Endodermal cell (in vitro differentiated cells): ENCODE data around the gene HMGCL. TPM values are rescaled to one million over a fixed set of nuclear protein-coding genes. Genes with fewer than 3 reads are reported as not detected.

Experiments
- DNase-seq: peaks from one replicate; pipeline ENCODE4 v3.0.0-alpha.2; 2017
- H3K27ac ChIP-seq: 2 replicates; pipeline ENCODE4 v1.5.1; 2013; ENCODE audit warnings: mild to moderate bottlenecking, low read depth, low read length, moderate library complexity
- H3K27me3 ChIP-seq: 2 replicates; pipeline ENCODE4 v1.6.1; 2013; ENCODE audit warnings: mild to moderate bottlenecking, low read length, moderate library complexity; ENCODE audit not compliant: insufficient read depth, control insufficient read depth, poor library complexity, severe bottlenecking
- H3K36me3 ChIP-seq: 2 replicates; pipeline ENCODE4 v1.7.0; 2013; ENCODE audit warnings: mild to moderate bottlenecking, low read length, moderate library complexity; ENCODE audit not compliant: control insufficient read depth, insufficient read depth
- H3K4me1 ChIP-seq: one replicate; pipeline ENCODE4 v1.7.0; 2013; ENCODE audit warnings: low read length; ENCODE audit not compliant: control insufficient read depth, insufficient read depth
- H3K4me3 ChIP-seq: 2 replicates; pipeline ENCODE4 v1.5.1; 2013; ENCODE audit warnings: mild to moderate bottlenecking, low read length, moderate library complexity
- H3K9ac ChIP-seq: 2 replicates; pipeline ENCODE4 v1.6.1; 2013; ENCODE audit warnings: mild to moderate bottlenecking, low read length, moderate library complexity; ENCODE audit not compliant: poor library complexity, severe bottlenecking; ENCODE audit errors: extremely low read depth
- H3K9me3 ChIP-seq: 2 replicates; pipeline ENCODE4 v1.6.1; 2013; ENCODE audit warnings: mild to moderate bottlenecking, low read length, moderate library complexity; ENCODE audit not compliant: control insufficient read depth
- H3K27ac Mint-ChIP-seq: 2 replicates; pipeline ENCODE4 v1.8.0; 2020; ENCODE audit warnings: mixed read lengths
- H3K27me3 Mint-ChIP-seq: 2 replicates; pipeline ENCODE4 v1.8.0; 2021; ENCODE audit warnings: mild to moderate bottlenecking, mixed read lengths; ENCODE audit not compliant: insufficient read depth
- H3K36me3 Mint-ChIP-seq: 2 replicates; pipeline ENCODE4 v1.8.0; 2020; ENCODE audit warnings: low read depth, mixed read lengths
- H3K4me1 Mint-ChIP-seq: 2 replicates; pipeline ENCODE4 v1.8.0; 2020; ENCODE audit warnings: mixed read lengths
- H3K4me3 Mint-ChIP-seq: 2 replicates; pipeline ENCODE4 v1.8.0; 2020; ENCODE audit warnings: mild to moderate bottlenecking, moderate library complexity, mixed read lengths
- H3K9me3 Mint-ChIP-seq: 2 replicates; pipeline ENCODE4 v1.8.0; 2020; ENCODE audit warnings: mild to moderate bottlenecking, mixed read lengths
- CTCF ChIP-seq: fragments of 200-600 bp; sonication (generic); conservative IDR thresholded peaks from 2 replicates; pipeline ENCODE4 v1.5.0; 2021; ENCODE audit warnings: antibody characterized with exemption, mild to moderate bottlenecking
- WGBS, 2 experiments: methylation state at CpG; one replicate each; pipeline versions ENCODE4 v1.1.5 to v1.1.7; 2013; ENCODE audit warnings: missing lambda C conversion rate in 2 of 2, mixed read lengths in 1 of 2; ENCODE audit not compliant: insufficient coverage in 1 of 2, insufficient read length in 1 of 2; 5-methylcytosine and 5-hydroxymethylcytosine counted together
- total RNA-seq, 2 donors: library from RNA; stranded (reverse); fragmentation: NEBNext Ultra II Directional in 1 of 2; extraction: Animal tissue kit (Norgen Biotek cat#: 25700) in 1 of 2; gene quantifications; 2 replicates in 1 of 2; 3 replicates in 1 of 2; pipeline ENCODE4 v1.2.1, GENCODE V29; 2021

HMGCL gene
- total RNA-seq, 2 donors from 2014 or later: 24.0 to 41.7 TPM

- Histone ChIP-seq H3K27me3 (peaks cover 28% of the 10 kb centered on the region), H3K27ac (no peak overlapping the region), H3K4me1 (no peaks in the 10 kb centered on the region), H3K9ac (no peak overlapping the region), H3K4me3 (no peak overlapping the region), H3K36me3 (no peaks in the 10 kb centered on the region), H3K9me3 (no peaks in the 10 kb centered on the region)
- WGBS, 2 experiments: 59 to 62% methylated on average over 18 to 20 of the region's 20 CpGs
- Mint-ChIP-seq H3K27ac (no peak overlapping the region), H3K4me1 (peaks cover 10% of the 10 kb centered on the region), H3K36me3 (peaks cover 6% of the 10 kb centered on the region), H3K27me3 (peaks cover 38% of the 10 kb centered on the region), H3K4me3 (peak overlapping the region; percentile 66), H3K9me3 (no peaks in the 10 kb centered on the region)
- TF ChIP-seq CTCF: peak; percentile 25
- DNase-seq: no peak
These were observed 43.4 kb upstream of the HMGCL start for GRCh38 chr1:23868557-23869016.

GRCh38 chr1:23867895-23868556 lies 42.8 kb upstream of the HMGCL start, which contains the start of gene FUCA1:
TSS of gene FUCA1 (minus strand) at chr1:23868290. CDS start at chr1:23868286, 4 bp downstream.
- Mint-ChIP-seq H3K4me1 (peaks cover 10% of the 10 kb centered on the region), H3K27ac (no peak within 1 kb of the TSS), H3K27me3 (peaks cover 38% of the 10 kb centered on the region), H3K36me3 (peaks cover 6% of the 10 kb centered on the region), H3K4me3 (peak within 1 kb of the TSS; percentile 66), H3K9me3 (no peaks in the 10 kb centered on the region)
- Histone ChIP-seq H3K36me3 (no peaks in the 10 kb centered on the region), H3K9ac (peak within 1 kb of the TSS; percentile 11), H3K4me1 (no peaks in the 10 kb centered on the region), H3K27ac (no peak within 1 kb of the TSS), H3K4me3 (peak within 1 kb of the TSS; percentile 81), H3K9me3 (no peaks in the 10 kb centered on the region), H3K27me3 (peaks cover 28% of the 10 kb centered on the region)
- 1% methylated on average over 31 to 71 of the region's 71 CpGs for WGBS, 2 experiments
- peak; percentile 98 for TF ChIP-seq CTCF
- DNase-seq: peak; percentile 99

- peak overlapping the region; percentile 11 for H3K9ac ChIP-seq
These were observed 42.3 kb upstream of the HMGCL start for GRCh38 chr1:23867542-23867894.

More at GRCh38 chr1:23867542-23867894, 42.3 kb upstream of the HMGCL start:
- Mint-ChIP-seq H3K27ac (no peak overlapping the region), H3K36me3 (peaks cover 9% of the 10 kb centered on the region), H3K4me3 (peak overlapping the region; percentile 66), H3K27me3 (peaks cover 38% of the 10 kb centered on the region), H3K9me3 (no peaks in the 10 kb centered on the region), H3K4me1 (peaks cover 10% of the 10 kb centered on the region)
- peak overlapping the region; percentile 81 for H3K4me3 ChIP-seq
- H3K9me3 ChIP-seq: no peaks in the 10 kb centered on the region
- WGBS, 2 experiments: 0 to 5% methylated on average over 4 to 17 of the region's 17 CpGs
- H3K36me3 ChIP-seq: no peaks in the 10 kb centered on the region
- H3K27ac ChIP-seq: no peak overlapping the region
- peaks cover 28% of the 10 kb centered on the region for H3K27me3 ChIP-seq
- TF ChIP-seq CTCF: no peak
- H3K4me1 ChIP-seq: no peaks in the 10 kb centered on the region
- peak; percentile 63 for DNase-seq
